GM18499 (cell line): ENCODE results near the gene PHACTR1.
"Not testable (repeated sequence)": the region's sequence is repeated elsewhere in the genome, so short reads cannot be mapped to it uniquely, and the experiment has no call there.

ENCODE experiments used
- ATAC-seq: cut with Tn5 transposase; IDR thresholded peaks from one replicate; pipeline ENCODE4 v1.9.1; 2021; ENCODE audit warnings: moderate number of reproducible peaks; ENCODE audit not compliant: insufficient read depth, unreplicated experiment

The PHACTR1 gene

DNA sequence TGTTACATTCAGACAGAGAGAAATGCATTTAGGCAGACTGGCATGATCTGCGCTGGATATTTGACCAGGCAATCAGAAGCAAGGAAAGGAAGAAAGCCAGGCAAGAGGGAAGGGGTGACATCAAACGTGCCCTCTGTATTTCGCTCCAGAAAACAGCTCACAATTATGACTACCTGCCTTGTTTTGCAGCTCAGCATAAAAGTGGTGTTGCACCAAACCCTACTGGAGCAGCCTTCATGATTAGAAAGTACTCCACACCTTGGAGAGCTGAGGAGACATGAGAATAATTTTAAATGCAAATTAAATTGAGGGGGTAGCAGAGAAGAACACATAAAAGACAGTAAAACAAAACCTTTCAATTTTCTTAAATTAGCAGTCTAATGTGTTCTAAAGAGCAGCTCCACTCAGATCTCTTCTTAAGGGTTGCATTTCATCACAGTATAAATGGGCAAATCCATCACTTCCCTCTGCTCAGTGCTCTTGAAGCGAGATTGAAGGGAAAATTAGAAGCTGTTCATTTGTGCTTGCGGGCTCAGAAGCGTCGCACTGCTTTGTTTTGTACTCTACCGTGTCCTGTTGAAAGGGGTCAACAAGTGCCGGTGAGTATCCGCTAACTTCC is at the start of gene PHACTR1:
Gene PHACTR1, plus strand, starts transcription at position 470 of the 619 bp plus-strand sequence.
- no peak for ATAC-seq

- no peak for ATAC-seq
Measured at GRCh38 chr6:12666886-12667285, 49.7 kb upstream of the PHACTR1 start.

DNA sequence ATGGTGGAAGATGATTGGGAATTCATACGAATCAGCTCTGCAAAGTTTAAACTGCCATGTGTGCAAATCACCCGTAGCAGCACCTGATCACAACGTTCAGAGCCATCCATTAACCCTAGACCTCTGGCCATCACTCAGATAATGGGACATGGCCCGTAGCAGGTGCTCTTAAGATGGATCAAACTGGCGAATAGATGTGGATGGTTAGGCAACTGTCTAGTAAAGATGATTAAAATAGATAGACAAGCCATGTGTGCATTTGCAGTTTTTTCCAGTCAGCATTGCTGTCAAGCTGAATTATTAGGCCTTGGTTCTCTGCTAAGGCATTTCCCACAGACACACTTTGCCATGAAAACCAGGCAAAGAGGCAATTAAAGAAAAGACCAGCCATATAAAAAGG is 40.6 kb upstream of the PHACTR1 start:
- no peak for ATAC-seq

GRCh38 chr6:12679341-12679740 is 37.2 kb upstream of the PHACTR1 start:
- ATAC-seq: no peak

DNA sequence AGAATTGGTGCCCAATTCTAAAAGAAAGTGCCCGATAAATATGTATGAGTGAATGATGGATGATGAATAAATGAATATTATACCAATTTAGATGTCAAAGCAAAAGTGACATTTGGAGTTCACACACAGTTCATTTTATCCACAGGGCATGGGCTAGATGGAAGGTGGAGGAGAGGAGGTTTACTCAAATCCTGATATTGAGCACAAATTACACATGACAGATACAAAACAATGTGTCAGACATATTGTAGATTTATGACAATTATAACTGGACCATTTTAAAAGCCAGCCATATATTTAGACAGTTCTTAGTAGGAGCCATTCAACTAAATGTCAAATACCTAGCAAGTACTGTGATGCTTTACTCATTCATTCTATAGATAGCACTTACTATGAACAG is 23.4 kb upstream of the PHACTR1 start:
- no peak for ATAC-seq

DNA sequence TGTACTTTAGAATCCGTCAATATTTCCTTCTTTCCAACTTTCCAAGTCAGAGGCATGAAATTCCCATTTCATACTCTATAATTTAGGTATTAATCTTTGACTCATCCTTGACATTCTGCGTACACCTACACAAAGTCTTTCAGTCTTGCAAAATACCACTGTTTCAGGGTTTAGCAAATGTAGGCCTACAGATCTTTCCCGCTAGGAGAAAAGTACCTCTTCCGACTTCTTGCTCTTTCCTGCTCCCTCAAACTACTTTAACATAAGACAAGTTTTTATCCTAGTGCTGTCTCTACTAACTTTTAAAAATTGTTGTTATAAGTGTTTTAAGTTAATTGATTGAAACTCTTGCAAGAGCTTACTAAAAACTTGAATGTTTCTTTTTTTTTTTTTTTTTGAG is 18.3 kb upstream of the PHACTR1 start:
- no peak for ATAC-seq

GRCh38 chr6:12704946-12705345 is 11.6 kb upstream of the PHACTR1 start:
- ATAC-seq: no peak

- ATAC-seq: no peak
Measured at GRCh38 chr6:12709116-12709515, 7.5 kb upstream of the PHACTR1 start.

DNA sequence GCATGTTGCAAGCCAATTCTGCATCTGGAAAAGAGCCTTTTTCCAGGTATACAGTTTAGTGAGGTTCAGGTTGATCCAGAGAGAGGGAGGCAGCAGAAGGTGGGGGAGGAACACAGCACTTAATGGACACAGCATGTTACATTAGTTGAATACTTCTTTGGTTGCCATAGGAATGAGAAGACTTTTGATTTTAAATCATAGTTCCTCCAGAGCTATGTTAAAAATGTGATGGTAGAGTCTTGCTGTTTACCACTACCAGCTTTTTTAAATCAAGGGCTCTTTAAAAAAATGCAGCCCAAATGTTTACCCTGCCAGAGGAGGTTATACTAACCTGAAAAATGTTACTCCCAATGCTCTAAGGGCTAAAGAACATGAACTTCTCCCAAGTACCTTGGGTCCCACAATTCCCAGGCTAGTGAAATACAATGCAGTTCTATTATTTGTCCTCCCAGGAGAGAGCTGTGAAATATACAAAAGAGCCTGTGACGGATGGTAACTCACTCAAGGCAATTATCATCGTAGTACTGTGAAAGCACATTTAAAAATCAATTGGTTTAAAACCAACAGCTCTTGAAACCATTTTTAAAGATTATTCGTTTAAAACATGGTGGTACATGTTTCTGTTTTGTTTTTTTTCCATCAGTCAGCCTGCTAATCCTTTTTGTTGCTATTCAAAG is 6.9 kb upstream of the PHACTR1 start:
- no peak for ATAC-seq

DNA sequence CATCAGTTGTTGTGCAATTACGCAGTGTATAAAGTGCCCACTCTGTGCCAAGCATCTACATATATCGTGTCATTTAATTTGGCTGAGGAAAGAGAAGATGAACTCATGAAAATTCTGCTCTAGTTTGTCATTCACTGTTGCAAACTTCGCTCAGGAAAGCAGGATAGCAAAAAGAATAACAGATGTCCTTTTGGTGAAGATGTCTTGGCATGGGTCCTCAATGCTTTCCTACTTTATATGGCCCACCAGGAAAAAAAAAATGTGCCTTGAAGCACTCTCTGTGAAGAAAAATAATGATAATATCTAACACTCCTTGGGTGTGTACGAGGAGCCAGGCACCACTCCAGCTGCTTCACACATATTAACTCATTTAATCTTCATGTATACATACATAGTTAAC is 5.6 kb upstream of the PHACTR1 start:
- no peak for ATAC-seq

DNA sequence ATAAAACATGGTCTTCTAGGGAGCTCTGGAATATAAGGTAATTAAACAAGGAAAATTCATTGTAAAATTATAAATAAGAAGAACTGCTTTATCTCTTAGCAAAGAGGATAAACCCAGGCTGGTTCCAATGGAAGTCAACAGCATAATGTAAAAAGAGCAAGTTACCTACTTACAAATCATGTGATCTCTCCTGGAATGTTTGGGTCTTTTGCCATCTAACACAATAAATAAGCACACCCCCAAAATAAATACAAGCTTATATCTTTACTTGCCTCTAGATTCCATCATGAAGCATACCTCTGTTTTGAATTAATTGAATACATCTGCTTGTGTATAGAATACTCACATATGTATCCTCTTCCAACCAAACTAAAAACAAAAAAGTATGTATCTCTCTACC is 2.5 kb upstream of the PHACTR1 start:
- no peak for ATAC-seq

GRCh38 chr6:12715437-12715836 is 1.1 kb upstream of the PHACTR1 start:
- no peak for ATAC-seq

DNA sequence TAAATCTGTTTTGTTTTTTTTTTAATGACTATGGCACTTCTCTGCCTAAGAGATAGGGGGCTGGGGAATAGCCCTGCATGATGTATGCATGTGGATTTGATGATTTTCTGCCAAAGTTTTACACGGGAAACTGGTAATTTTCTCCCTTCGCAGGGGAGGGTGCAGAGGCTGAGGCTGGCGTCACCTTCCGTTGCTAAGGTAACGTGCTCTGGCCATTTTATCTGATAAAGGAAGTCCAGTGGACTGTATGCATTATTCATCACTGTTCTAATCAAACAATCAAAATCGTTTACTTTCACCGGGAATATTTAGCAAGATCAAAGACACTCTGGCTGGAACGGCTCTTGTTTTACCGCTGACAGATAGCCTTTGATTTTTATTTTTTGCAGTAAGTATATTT is 789 bp downstream of the PHACTR1 start:
- ATAC-seq: no peak

DNA sequence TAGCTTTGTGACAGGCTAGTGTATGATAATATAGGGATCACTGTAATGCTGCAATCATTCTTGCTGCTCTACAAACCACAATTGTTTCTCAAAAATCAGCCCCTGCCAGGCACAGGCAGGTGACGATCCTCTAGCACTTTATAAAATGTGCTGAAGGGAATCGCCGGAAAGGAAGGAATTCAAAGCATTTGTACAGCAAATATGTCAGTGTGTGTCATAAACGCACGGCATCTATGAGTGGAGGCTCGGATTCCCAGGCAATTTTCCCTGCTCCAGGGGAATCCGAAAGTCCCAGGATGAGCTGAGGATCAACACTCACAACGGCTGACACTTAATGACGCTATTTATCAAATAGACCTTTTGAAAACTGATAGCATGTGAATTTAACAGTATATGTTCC is 1.4 kb downstream of the PHACTR1 start:
- no peak for ATAC-seq

DNA sequence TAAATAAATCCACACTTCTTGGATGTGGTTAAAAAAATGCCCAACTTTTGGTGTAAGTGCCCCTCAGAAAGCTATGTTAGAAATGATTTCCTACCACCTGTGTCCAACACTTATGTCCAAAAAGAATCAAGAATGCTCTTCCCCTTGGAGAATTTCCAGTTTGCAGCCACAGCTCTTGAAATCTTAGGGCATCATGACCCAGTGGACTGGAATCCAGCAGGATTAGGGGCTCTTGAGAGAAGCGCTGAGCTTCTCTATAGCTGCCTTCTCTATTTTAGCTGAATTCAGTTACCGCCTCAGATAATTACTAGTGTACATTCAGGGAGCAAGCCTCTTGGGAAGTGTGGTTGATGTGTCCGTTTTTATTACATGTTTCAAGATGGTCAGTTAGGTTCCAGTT is 2.5 kb downstream of the PHACTR1 start:
- ATAC-seq: no peak

- no peak for ATAC-seq
Measured at GRCh38 chr6:12720310-12720709, 3.7 kb downstream of the PHACTR1 start.

DNA sequence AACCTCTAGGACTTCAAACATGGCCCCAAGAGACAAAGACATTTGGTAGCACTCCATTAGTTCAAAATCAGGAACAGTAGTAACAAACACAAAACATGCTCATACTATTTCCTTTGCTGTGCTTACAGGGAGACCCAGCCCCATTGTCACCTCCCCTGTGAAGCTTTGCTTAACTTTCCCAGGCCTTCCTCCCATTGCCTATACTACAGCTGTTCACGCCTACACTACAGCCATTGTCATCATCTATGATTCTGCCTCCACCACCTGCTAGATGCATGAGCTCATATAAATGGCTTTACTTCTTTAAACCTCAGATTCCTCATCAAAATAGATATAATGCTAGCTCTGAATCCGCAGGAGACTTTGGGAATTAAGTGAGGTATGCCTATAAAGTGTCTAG is 8.7 kb downstream of the PHACTR1 start:
- no peak for ATAC-seq

DNA sequence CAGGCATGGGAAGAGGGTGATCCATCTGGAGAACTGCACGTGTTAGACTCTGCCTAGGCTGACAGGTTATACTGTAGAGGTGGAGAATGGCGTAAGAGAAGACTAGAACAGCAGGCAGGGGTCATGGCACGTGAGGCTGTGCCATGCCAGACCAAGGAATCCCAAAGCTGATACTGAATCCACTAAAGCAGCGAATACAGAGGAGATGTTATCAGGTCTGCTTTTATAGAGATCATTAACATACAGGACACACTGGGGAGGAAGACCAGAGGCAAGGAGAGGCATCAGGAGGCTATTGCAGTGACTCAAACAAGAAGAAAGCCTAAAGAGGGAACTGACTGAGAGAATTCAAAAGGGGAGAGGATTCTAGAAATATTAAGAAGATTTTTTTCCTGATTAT is 12.9 kb downstream of the PHACTR1 start:
- ATAC-seq: no peak

DNA sequence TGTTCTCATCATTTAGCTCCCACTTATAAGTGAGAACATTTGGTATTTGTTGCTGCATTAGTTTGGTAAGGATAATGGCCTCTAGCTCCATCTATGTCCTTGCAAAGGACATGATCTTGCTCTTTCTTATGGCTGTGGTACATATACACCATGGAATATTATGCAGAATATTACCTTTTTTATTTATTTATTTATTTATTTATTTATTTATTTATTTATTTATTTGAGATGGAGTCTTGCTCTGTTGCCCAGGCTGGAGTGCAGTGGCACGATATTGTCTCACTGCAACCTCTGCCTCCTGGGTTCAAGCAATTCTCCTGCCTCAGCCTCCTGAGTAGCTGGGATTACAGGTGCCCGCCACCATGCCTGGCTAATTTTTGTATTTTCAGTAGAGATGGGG is 14.2 kb downstream of the PHACTR1 start:
- not testable (repeated sequence) for ATAC-seq

DNA sequence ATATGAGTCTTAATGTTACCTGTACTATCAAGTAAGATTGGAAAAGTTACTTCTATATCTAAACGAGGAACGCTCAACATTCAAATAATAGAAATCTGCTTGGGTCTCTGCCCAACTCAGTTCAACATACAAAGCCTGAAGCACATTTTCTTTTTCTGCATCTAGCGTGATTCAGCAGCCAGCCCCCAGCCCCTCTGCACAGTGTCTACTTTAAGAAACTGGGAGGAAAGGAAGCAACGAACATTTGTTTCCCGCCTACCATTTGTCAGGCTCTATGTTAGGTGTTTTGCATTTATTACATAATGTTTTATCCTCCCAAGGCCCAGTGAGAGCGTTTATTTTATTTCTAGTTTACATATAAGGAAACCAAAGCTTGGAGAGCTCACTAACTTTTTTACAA is 17.3 kb downstream of the PHACTR1 start:
- ATAC-seq: no peak

DNA sequence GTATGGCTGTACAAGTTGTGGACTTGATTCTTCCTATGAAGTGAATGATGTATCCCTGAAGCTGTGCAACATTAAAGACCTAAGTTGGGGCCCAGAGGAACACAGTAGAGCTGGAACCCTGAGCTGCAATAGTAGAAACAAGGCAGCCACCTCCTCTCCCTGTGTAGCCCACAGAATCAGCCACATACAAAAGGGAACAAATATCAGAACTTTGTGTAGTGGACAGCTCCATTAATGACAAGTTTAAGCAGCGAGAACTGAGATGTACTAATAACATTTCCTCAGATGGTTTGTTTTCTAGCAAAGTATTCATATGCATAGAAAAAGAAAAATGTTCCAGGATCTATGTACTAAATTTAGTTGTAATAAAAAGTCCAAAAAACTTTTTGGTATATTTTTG is 19.2 kb downstream of the PHACTR1 start:
- no peak for ATAC-seq

DNA sequence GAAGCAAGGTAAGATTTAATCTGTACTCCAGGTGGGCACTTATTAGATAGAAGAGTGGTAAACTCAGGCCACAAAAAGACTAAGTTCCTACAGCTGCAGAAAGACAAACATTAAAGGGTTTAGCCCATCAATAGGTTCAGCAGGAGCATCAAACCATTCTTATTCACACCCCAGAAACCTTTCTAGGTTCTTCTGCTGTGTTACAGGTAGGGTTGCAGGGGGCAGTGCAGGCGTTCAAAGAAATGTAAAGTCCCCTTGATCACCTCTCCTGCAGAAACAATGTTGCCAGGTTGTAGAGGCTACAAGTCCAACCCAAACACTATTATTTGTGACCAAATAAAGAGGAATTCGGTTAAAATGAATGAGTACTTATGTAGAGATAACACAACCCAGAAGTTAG is 31.8 kb downstream of the PHACTR1 start:
- no peak for ATAC-seq
